ENCODE results near the gene LYST. TPM values are rescaled to one million over a fixed set of nuclear protein-coding genes. Genes with fewer than 3 reads are reported as not detected.

LYST gene
- total and polyA plus RNA-seq, 2 of the 8 experiments (the other 6 are each of a cell fraction or from before 2014, with no cell fraction given), result 0.29 to 0.58 TPM

DNA sequence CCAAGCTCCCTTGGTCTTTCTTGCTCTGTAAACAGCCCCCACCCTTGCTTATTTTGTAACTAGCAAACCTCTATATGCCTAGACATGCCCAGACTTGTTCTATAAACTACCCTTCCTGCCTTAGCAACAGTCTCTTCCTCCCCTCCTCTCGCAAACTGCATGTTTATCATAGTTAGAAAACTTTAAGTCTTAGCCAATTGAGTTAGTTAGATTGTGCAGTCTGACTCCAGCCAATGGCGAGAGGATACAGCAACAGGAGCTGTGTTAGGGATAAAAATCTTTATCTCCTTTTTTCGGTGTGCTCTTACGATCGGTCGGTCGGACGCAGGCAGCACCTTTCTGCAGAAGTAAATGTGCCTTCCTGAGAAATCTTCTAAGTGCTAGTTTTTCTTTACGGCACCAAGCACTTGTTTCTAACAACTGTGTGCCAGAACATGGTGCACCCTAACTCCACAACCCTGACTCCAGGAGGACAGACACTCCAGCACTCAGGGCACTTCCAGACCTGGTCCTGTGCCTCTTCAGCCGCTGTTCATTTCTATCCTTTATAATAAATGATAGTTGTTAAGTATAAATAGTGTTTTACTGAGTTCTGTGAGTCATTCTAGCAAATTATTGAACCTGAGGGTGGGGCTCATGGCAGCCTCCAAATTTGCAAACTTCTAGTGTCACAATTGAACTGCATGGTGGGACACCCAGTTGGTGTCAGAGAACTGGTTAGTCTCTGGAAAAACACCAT is 191.4 kb downstream of the LYST start:
- Histone ChIP-seq H3K9ac (replicated peaks in 1 of 4; ENCODE audit: extremely low read depth in 1 of 4, low read depth in 3 of 4, low read length in 3 of 4) (peak overlapping the region in 3 of 4 experiments; percentile 28 to 57 (median 46); a peak in 4 of 7 replicates), H4K5ac (ENCODE audit: insufficient read length, low read depth, low read length) (no peak overlapping the region), H3K4me3 (ENCODE audit: extremely low read depth in 1 of 4, insufficient read depth in 2 of 4, low read depth in 3 of 4, low read length in 4 of 4) (peak overlapping the region in 1 of 4 experiments; percentile 52; a peak in 1 of 8 replicates), H2AFZ (ENCODE audit: low read length) (no peak overlapping the region), H3K56ac (replicated peaks; ENCODE audit: insufficient read length, low read depth, low read length) (no peak overlapping the region), H3K4ac (replicated peaks; ENCODE audit: insufficient read length, low read depth, low read length) (peak overlapping the region; percentile 87), H2BK20ac (ENCODE audit: low read length) (peak overlapping the region; percentile 76; the same call in 1 of the 2 replicates), H4K20me1 (replicated peaks in 1 of 2; ENCODE audit: control insufficient read depth in 1 of 2, insufficient read depth in 2 of 2, low read length in 2 of 2) (no peaks in the 10 kb centered on the region), H2BK12ac (ENCODE audit: low read depth, low read length) (peak overlapping the region; percentile 95), H4K91ac (replicated peaks; ENCODE audit: insufficient read length, low read length) (peak overlapping the region; percentile 96), H2AK5ac (ENCODE audit: low read depth, low read length) (peak overlapping the region; percentile 98; the same call in 1 of the 2 replicates), H3K4me1 (replicated peaks in 1 of 4; ENCODE audit: control insufficient read depth in 3 of 4, insufficient read depth in 4 of 4, low read length in 3 of 4) (peaks cover 0 to 28% (median 15%) of the 10 kb centered on the region in 4 experiments; a peak in 6 of 7 replicates), H2BK120ac (replicated peaks; ENCODE audit: low read depth, low read length) (peak overlapping the region; percentile 92), H3K14ac (ENCODE audit: insufficient read length) (no peak overlapping the region), H3K23me2 (ENCODE audit: low read depth, low read length) (peaks cover 8% of the 10 kb centered on the region; the same call in 1 of the 2 replicates), H3K27ac (ENCODE audit: low read depth, low read length) (peak overlapping the region; percentile 87), H3K79me2 (ENCODE audit: control insufficient read depth in 1 of 2, insufficient read depth in 2 of 2, low read length in 2 of 2) (peaks cover 0 to 66% of the 10 kb centered on the region in 2 experiments; a peak in 2 of 4 replicates), H3K23ac (ENCODE audit: insufficient read length) (no peak overlapping the region), H2BK5ac (ENCODE audit: low read depth, low read length) (peak overlapping the region; percentile 97), H3K18ac (ENCODE audit: extremely low read depth, low read length) (peak overlapping the region; percentile 64), H3K9me3 (ENCODE audit: insufficient read depth in 2 of 2, low read depth in 1 of 2, low read length in 1 of 2) (no peaks in the 10 kb centered on the region), H3K36me3 (ENCODE audit: control insufficient read depth in 2 of 4, insufficient read depth in 4 of 4, low read length in 3 of 4) (no peaks in the 10 kb centered on the region; a peak in 2 of 8 replicates), H3K79me1 (ENCODE audit: low read depth, low read length) (no peaks in the 10 kb centered on the region), H3K4me2 (ENCODE audit: insufficient read depth in 1 of 2, low read depth in 2 of 2, low read length in 2 of 2) (peak overlapping the region in 1 of 2 experiments; percentile 56; a peak in 3 of 4 replicates), H2BK15ac (ENCODE audit: low read length) (no peak overlapping the region), H3K27me3 (replicated peaks in 1 of 4; ENCODE audit: control insufficient read depth in 3 of 4, extremely low read depth in 1 of 4, insufficient read depth in 3 of 4, low read length in 3 of 4) (no peaks in the 10 kb centered on the region), H4K8ac (ENCODE audit: extremely low read depth, insufficient read depth, low read length) (no peak overlapping the region)
- POLR2A ChIA-PET (ENCODE audit: partially characterized antibody), result interaction anchor here (1.0 to 1.9 kb wide), 5 partner anchors 24 to 171 kb away, joined by 4 to 7 read pairs (median 5); partner anchors contain the start of gene B3GALNT2
- FAIRE-seq, result peak; percentile 36
- DNase-seq (ENCODE audit: low read depth in 1 of 2, low spot score in 2 of 2), result no peak
- CTCF ChIA-PET (ENCODE audit: partially characterized antibody), result interaction anchor here (0.8 to 1.2 kb wide), 3 partner anchors 18 to 42 kb away, joined by 3 to 4 read pairs (median 4); no protein-coding TSS in a partner anchor
- WGBS, 2 experiments (ENCODE audit: extremely low coverage in 1 of 2, insufficient coverage in 1 of 2, insufficient read length in 1 of 2, insufficient replicate concordance in 2 of 2, low coverage in 1 of 2, low lambda C conversion rate in 2 of 2, missing lambda C conversion rate in 1 of 2), result 84% methylated on average over 10 of the region's 10 CpGs; no CpG with 5 or more reads in 1 of the 2 experiments
- no peak for TF ChIP-seq HDAC6 (IDR thresholded peaks at IDR 0.05; ENCODE audit: low read depth, low read length)
- no peak for TF ChIP-seq NANOG (IDR thresholded peaks at IDR 0.05; ENCODE audit: insufficient read depth, low read depth, low read length, poor library complexity, severe bottlenecking)
- no peak for TF ChIP-seq JUND (IDR thresholded peaks at IDR 0.05; ENCODE audit: low read length)
- no peak for TF ChIP-seq CBX8 (IDR thresholded peaks at IDR 0.05; ENCODE audit: borderline replicate concordance, low read depth, low read length)
- TF ChIP-seq TAF1 (IDR thresholded peaks at IDR 0.05; ENCODE audit: low read depth, low read length), result 0 out of 2 replicates have a peak, but pooled peaks have one; percentile 29
- TF ChIP-seq, protein P1, sequence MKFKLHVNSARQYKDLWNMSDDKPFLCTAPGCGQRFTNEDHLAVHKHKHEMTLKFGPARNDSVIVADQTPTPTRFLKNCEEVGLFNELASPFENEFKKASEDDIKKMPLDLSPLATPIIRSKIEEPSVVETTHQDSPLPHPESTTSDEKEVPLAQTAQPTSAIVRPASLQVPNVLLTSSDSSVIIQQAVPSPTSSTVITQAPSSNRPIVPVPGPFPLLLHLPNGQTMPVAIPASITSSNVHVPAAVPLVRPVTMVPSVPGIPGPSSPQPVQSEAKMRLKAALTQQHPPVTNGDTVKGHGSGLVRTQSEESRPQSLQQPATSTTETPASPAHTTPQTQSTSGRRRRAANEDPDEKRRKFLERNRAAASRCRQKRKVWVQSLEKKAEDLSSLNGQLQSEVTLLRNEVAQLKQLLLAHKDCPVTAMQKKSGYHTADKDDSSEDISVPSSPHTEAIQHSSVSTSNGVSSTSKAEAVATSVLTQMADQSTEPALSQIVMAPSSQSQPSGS (IDR thresholded peaks at IDR 0.05; ENCODE audit: low read length), result no peak
- no peak for TF ChIP-seq EGR1 (IDR thresholded peaks at IDR 0.05; ENCODE audit: borderline replicate concordance, low read depth, low read length)
- no peak for TF ChIP-seq CHD2 (IDR thresholded peaks at IDR 0.05; ENCODE audit: low read length)

Measured in H1 (cell line).